Ishikawa (cell line): ENCODE measurements around the gene UBA52.

Experiments
- CEBPB ChIP-seq: IDR thresholded peaks from 2 replicates; pipeline ENCODE4 v1.6.1; 2012
- CREB1 ChIP-seq: IDR thresholded peaks from 2 replicates; pipeline ENCODE4 v1.6.1; 2012; ENCODE audit warnings: low read depth
- EGR1 ChIP-seq: IDR thresholded peaks from 2 replicates; pipeline ENCODE4 v1.6.1; 2012
- EP300 ChIP-seq: IDR thresholded peaks from 2 replicates; pipeline ENCODE4 v1.6.1; 2012; ENCODE audit warnings: borderline replicate concordance
- FOXM1 ChIP-seq: IDR thresholded peaks from 2 replicates; pipeline ENCODE4 v1.6.1; 2012; ENCODE audit warnings: low read depth, borderline replicate concordance
- MAX ChIP-seq: IDR thresholded peaks from 2 replicates; pipeline ENCODE4 v1.6.1; 2012
- NFIC ChIP-seq: IDR thresholded peaks from 2 replicates; pipeline ENCODE4 v1.6.1; 2012
- RAD21 ChIP-seq: IDR thresholded peaks from 2 replicates; pipeline ENCODE4 v1.6.1; 2012; ENCODE audit warnings: low read depth
- REST ChIP-seq: IDR thresholded peaks from 2 replicates; pipeline ENCODE4 v1.6.1; 2012; ENCODE audit warnings: low read depth, mild to moderate bottlenecking
- TAF1 ChIP-seq: IDR thresholded peaks from 2 replicates; pipeline ENCODE4 v1.6.1; 2012; ENCODE audit warnings: low read depth, mild to moderate bottlenecking
- TCF12 ChIP-seq: IDR thresholded peaks from 2 replicates; pipeline ENCODE4 v1.6.1; 2012; ENCODE audit warnings: low read depth
- TEAD4 ChIP-seq: IDR thresholded peaks from 2 replicates; pipeline ENCODE4 v1.6.1; 2012
- YY1 ChIP-seq: IDR thresholded peaks from 2 replicates; pipeline ENCODE4 v1.6.1; 2012; ENCODE audit warnings: low read depth
- ZBTB7A ChIP-seq: IDR thresholded peaks from 2 replicates; pipeline ENCODE4 v1.6.1; 2012; ENCODE audit warnings: low read depth
- TF ChIP-seq, protein P1 (sequence below): IDR thresholded peaks from 2 replicates; pipeline ENCODE4 v1.6.1; 2012

UBA52 gene

GRCh38 chr19:18574691-18575291 lies 3.1 kb downstream of the UBA52 start:
- TF ChIP-seq RAD21 (no peak), YY1 (no peak), TCF12 (no peak), TAF1 (no peak), ZBTB7A (no peak), EP300 (no peak)
- TF ChIP-seq, protein P1, sequence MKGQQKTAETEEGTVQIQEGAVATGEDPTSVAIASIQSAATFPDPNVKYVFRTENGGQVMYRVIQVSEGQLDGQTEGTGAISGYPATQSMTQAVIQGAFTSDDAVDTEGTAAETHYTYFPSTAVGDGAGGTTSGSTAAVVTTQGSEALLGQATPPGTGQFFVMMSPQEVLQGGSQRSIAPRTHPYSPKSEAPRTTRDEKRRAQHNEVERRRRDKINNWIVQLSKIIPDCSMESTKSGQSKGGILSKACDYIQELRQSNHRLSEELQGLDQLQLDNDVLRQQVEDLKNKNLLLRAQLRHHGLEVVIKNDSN, result no peak

- TF ChIP-seq ZBTB7A, result no peak
Measured at GRCh38 chr19:18576383-18576782, 4.7 kb downstream of the UBA52 start.

- TF ChIP-seq EP300, result no peak
- no peak for TF ChIP-seq CREB1
- TF ChIP-seq NFIC, result no peak
- no peak for TF ChIP-seq MAX
- TF ChIP-seq FOXM1, result no peak
Measured at GRCh38 chr19:18577365-18577914, 5.8 kb downstream of the UBA52 start.

GRCh38 chr19:18580311-18580710 lies 8.7 kb downstream of the UBA52 start:
- no peak for TF ChIP-seq RAD21
- TF ChIP-seq YY1, result no peak
- TF ChIP-seq CREB1, result no peak
- TF ChIP-seq CEBPB, result no peak
- TF ChIP-seq TCF12, result no peak
- no peak for TF ChIP-seq NFIC
- no peak for TF ChIP-seq MAX
- TF ChIP-seq TAF1, result no peak
- TF ChIP-seq EP300, result no peak
- TF ChIP-seq, protein P1, result no peak
- TF ChIP-seq EGR1, result no peak
- TF ChIP-seq REST, result no peak
- TF ChIP-seq ZBTB7A, result no peak
- TF ChIP-seq TEAD4, result no peak
- no peak for TF ChIP-seq FOXM1

DNA sequence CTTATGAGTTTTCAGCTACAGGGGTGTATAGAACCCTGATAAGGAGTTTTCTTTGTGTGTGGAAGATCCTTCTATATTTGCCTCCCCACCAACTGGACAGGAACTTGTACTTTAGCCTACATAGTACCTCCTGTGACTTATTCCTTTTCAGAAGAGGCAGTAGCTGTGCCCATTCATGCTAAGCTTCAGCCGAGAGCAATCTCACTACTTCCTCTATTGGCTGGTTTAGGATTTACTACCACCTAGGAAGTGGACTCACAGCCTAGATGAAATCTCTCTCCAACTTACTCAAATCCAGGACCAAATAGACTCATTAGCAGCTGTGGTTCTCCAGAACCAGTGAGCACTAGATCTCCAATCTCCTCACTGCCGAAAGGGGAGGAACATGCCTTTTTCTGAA lies 14.6 kb downstream of the UBA52 start:
- TF ChIP-seq RAD21, result no peak
- no peak for TF ChIP-seq YY1
- TF ChIP-seq MAX, result no peak
- no peak for TF ChIP-seq CEBPB
- no peak for TF ChIP-seq ZBTB7A
- TF ChIP-seq, protein P1, result no peak

GRCh38 chr19:18587561-18587960 lies 15.9 kb downstream of the UBA52 start:
- no peak for TF ChIP-seq FOXM1
- TF ChIP-seq, protein P1, result no peak

DNA sequence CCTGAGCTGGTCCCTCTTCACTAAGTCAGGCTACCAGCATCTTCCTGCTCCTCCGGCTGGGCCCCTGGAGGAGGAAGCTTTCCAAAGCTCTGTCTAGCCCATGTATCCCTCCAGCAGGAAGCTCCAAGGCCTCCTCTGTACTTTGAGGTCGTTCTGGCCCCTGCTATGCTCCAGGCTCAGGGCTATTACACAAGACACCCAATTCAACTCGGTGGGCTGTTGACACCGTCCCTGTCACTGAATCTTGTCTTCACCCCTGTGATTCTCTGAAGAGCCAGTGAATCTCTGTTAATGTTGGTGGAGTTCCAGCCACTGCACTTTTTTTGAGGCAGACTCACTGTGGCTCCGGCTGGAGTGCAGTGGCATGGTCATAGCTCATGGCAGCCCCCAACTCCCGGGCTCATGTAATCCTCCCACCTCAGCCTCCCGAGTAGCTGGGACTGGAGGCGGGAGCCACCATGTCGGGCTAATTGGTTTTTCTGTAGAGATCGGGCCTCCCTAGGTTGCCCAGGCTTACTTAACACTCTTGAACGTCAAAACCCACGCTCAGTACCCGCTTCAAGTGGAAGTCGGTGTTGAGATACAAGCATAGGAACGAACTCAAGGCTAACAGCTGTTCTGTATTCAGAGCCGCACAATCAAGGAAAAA lies 16.4 kb downstream of the UBA52 start:
- TF ChIP-seq MAX, result no peak
- TF ChIP-seq NFIC, result no peak
- 0 out of 2 replicates have a peak, but pooled peaks have one; percentile 7 for TF ChIP-seq EP300
- no peak for TF ChIP-seq TAF1
- no peak for TF ChIP-seq TEAD4
